NCI-H2171 treated with DMSO at 0.1 percent for 48 hours (cell line): ENCODE data around the gene MTMR2.

Experiments
- DNase-seq: peaks from one replicate; lab custom pipeline; 2025; lab: John Stamatoyannopoulos, UW

MTMR2 gene

DNA sequence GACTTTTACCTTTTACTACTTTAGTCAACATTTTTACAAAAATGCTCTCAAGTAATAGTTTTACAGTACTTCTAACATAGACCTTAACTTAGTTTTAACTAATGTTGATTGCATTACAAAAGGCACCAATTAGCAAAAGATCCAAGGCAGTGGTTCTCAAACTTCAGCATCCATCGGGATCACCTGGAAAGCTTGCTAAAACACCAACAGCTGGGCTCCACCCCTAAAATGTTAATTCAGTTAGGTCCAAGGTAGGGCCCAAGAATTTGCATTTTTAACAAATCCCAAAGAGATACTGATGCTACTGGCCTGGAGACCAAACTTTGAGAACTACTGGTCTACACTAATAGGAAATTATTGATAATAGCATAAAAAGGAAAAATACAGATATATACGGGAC is 5.9 kb downstream of the MTMR2 start:
- DNase-seq: no peak

DNA sequence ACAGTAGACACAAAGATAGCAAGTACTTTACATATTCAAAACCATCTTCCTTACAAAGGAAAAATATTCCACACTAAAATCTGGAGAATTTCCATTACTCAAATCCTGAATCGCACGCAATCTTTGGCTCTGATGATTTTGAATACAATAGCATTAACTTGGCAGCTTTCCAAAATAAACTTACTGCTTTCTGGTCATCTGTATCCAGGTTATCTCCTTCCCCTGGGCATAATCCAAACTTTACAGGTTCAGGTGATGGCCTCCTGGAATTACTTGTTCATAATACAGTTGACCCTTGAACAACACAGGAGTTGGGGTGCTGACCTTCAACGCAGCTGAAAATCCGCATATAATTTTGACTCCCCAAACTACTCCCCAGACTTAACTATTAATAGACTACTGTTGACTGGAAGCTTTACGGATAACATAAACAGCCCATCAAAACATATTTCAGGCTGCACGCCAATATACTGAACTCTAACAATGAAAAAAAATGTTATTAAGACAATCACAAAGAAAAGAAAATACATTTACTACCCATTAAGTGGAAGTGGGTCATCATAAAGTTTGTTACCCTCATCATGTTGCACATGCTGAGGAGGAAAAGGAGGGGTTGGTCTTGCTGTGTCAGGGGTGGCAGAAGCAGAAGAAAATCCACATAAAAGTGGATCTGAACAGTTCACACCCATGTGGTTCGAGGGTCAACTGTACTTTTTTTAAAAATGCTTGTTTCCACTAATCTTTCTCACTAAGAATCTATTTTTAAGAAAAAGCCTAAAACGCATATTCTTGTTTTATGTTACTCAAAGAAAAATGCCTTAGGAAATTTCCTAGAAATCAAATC is 6.5 kb downstream of the MTMR2 start:
- no peak for DNase-seq

DNA sequence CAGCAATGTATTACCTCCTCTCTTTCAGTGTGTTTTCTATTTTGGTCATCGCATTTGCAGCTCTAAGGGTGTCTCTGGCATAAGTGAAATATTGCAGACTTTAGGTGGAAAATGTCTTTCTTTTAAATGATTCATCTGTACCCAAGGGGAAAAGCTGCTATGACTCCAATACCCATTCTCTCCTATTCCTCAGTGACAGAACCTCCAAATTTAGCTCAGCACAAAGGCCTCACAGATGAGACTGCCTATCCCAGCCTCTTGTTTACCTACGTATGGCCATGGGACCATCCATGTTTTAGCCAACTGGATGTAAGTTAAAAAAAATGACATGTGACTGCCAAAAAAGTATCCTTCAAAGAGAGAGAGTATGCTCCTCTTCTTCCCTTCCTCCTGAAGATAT is 7.9 kb downstream of the MTMR2 start:
- no peak for DNase-seq

DNA sequence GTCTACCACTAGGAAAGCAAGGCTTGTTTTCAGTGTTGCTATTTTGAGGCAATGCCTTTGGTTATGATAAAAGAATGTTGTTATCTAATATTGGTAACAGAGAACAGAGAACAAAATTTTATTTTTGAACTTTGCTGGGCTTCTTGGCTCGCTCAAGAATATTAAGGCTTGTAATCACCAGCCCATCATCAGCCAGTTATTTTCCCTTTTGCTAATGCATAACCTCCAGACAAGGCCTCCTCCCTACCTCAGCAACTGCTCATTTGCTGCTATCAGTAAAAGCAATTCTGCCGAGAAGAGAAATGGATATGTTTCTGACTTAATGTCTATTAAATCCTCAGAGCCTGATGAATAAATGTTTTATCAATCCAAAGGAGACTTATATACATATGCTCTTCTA is 8.9 kb downstream of the MTMR2 start:
- no peak for DNase-seq

DNA sequence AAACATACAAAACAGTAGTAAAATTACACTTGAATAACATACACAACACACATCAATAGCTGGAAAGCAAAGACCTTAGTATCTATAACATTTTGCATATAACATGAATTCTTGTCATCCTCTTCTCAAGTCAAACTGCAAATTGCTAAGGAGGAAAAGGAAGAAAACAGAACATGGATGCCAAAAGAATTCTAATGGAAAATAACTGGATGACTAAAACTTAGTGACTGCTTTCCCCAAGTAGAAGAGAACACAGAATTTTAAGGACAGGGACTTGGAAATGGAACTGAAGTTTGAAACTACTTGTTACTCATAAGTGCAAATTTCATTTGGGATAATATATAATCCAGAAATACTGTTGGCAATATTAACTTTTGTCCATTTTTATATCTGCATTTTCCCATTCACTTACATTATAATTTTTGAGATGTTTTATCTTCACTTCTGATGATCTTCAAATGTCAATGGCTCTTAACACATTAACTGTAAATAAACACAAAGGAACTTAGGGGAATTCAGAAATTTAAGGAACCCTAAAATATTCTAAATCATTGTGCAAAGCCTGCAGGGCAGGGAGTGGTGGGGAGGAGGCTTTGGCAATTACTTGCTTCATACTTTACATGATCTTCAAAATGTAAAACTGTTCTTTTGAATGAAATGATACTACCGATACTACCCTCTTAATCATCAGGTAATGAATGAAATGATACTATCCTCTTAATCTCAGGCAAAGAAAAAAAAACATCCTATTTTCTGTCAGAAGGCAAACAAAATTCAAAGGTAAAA is 9.9 kb downstream of the MTMR2 start:
- no peak for DNase-seq

DNA sequence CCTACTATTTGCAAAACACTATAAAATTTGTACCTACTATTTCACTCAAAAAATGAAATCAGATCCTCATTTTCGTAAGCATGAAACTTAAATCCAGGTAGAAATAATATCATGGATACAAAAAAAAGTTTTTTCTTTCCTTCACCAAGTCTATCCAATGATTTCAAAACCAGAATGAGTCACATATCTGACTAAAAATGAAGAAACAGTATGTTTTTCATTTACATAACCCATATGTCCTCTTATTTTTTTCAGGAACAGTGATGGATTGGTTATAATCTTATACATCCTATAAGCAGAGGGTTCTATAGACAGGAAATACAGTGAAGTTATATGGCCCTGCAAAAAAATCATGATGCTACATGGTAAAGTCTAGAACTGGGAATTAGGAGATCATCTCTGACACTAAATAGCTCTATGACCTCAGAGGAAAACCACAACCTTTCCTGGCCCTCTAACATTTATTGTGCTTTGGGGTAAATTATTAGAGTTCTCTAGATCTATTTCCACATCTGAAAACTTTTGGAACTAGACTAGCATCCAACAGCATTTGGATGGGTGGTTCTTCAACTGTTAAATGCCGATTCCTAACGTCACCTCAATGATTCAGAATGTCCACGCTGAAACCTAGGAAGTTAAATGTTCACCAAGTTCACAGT is 10.9 kb downstream of the MTMR2 start:
- no peak for DNase-seq

DNA sequence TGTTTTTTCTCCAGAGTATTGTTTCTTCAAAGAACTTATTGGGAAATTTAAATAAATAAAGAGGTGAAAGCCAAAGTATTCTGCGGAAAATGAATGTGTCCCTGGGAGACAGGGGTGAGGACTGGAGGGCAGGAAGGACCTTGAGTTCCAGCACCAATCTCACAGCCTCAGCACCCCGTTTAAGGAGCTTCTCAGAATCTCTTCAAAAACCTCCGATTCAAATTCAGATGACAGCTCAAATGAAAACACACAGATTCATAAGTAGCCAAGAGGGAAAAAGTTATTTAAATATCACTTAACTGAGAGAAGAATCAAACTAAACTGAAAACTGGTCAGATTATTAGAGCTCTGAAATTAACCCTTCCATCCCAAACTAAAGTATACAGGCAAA is 12.5 kb downstream of the MTMR2 start:
- no peak for DNase-seq

DNA sequence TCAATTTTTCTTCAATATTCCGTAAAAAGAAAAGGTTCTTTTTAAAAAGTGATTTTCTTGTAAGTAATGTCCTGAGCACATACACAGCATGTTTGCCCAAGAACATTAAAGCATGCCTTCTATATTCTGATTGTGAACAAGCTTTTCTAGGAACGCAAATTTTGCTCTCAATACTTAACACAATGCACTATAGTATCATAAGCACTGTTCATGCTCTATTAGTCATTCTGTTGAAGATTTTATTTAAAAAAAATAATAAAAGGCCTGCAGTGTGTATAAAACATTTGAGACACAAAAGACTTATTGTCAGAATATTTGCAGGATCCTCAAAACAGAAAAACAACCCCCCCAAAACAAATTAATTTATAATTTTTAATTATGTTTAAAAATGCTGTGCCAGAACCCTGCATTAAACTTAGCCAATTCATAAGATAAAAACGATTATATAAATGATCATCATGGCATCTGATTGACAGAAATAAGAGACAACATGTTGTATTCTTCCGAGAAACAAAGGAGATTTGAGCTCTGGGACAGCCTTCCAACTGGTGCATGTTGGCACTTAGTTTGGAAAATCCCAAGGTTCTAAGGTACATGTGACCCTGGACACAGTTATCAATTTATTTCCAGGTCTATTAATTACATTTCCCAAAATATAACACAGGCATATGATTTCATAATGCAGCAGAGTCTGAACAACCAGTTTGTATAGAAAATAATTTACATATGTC is 13.1 kb downstream of the MTMR2 start:
- DNase-seq: no peak

DNA sequence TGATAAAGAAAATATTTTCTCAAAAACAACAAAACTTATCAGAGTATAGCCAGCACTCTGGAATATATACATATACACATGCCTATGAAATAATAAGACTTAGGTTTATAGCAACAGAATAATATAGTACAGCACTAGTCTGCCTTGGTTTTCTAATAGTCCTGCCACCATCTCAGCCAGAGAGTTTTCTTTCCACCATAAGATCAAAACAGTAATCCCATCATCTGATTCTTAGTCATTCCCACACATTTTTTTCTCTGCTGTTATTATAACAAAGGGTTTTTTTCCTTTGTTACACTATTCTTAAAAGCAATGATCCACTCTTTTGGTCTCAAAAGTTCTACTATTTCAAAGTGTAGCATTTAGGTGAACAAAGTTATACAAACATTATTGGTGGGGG is 15.1 kb downstream of the MTMR2 start:
- no peak for DNase-seq

DNA sequence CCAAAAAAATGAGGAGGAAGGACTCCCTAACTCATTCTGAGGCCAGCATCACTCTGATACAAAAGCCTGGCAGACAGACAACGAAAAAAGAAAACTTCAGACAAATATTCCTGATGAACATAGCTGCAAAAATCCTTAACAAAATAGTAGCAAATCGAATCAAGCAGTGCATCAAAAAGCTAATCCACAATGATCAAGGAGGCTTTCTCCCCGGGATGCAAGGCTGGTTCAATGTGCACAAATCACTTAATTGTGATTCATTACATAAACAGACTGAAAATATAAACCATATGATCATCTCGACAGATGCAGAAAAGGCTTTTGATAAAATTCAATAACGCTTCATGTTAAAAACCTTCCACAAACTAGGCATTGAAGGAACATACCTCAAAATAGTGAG is 16.4 kb downstream of the MTMR2 start:
- no peak for DNase-seq

DNA sequence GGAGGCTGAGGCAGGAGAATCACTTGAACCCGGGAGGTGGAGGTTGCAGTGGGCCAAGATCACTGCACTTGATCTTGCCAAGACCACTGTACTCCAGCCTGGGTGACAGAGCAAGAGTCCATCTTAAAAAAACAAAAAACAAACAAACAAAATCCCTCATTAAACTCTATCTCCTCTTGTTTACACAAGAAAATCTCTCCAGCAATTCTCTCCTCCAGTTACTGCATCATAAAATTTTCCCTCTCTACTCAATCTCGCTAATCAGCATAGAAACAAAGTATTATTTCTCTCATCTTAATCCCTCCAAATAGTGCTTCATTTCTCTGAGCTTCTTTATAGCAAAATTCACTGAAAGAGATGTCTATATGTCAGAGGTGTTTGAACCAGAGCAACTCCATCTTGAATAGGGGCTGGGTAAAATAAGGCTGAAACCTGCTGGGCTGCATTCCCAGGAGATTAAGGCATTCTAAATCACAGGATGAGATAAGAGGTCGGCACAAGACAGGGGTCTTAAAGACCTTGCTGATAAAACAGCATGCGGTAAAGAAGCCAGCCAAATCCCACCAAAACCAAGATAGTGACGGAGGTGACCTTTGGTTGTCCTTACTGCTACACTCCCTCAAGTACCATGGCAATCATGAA is 19.8 kb downstream of the MTMR2 start:
- DNase-seq: no peak

DNA sequence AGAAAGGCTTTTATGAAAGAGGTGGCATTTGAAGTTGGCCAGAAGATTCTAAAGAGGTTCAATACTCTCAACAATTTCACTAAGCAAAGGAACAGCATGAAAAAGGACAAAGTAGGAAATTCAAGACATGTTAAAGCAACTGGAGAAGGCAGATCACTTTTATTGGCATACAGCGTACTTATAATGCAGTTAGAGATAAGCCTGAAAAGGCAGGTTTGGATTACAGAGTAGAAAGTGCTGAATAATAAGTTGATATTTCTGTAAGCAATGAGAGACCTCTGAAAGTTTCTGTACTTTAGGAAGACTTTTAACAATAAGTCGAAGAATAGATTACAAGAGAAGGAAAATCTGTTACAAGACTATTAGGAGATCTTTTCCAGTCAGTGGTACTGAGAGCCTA is 25.1 kb downstream of the MTMR2 start:
- DNase-seq: no peak

DNA sequence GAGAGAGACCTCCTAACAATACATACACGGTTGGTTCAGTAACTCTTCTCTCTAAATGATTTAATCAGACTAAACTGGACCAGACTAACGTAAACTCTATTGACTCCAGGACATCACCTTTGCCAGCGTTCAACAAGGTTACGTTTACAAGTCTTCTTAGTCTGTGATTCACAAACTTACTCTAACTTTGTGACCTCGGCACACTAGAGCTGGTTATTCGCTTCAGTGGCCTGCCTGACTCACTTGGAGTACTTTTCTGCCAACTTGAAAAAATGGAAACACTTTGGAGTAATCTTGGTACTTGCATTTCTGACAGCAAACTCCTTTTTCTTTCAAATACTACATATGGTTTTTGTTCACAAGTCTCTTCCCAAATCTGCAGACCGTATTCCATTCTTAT is 26.2 kb downstream of the MTMR2 start:
- no peak for DNase-seq

DNA sequence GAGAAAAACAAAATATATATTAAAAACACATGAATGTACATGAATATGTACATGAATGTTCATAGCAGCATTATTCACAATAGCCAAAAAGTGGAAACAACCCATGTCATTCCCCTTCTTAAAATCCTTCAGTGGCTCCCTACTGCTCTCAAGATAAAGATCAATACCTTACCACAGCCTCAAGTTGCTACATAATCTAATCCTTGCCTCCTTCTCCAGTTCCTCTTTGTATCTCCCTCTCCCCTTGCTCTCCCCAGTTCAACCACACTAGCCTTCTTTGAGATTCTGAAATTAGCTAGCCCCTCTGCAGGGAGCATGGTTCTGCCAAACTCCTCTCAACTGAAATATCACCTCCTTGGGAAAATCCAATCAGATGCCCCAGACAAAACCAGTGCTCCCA is 28.1 kb downstream of the MTMR2 start:
- DNase-seq: no peak

DNA sequence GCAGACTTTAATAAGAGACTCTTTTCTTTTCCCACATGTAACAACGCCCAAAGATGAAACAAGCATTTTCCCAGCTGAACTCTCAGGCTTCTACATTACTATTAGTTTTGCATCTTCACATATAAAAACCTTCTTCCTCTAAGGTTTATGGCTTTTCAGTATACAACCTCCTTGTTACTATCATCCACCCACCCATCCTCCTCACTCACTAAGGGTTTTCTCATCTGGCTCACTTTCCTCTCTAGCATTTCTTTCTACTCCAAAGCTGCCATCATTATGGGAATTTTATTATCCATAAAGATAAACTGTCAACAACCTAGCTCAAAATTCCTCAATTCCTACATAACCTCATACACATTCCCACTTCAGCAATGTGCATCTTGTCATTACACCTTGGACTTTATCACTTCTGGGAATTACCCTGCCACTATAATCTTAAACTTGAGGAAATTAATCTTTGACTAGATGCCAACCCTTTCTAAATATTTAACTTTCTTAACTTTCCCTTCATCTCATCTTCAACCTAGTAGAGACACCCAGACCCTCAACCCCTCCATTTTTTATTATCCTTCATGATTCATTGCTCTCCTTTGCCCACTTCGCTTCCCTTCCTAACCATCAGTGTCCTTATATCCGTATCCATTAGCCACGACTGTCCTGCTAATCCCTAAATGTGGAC is 30.9 kb downstream of the MTMR2 start:
- DNase-seq: no peak

DNA sequence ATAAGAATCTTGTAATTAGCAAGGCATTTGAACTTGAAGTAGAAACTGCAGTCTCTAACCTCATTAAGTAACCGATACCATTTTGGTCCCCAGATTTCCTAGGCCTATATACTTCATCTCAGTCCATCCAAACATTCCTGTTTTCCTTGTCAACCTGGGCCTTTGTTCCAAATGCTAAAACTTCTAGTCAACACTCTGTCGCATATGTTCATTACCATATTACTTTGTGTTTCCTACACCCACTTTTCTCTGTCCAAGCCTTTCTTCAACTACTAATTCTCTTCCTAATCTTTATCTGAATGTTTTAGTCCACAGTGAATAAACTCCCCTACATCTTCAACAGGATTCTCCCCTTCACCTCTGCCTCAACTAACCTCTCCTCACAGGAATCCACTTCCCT is 31.4 kb downstream of the MTMR2 start:
- DNase-seq: no peak

DNA sequence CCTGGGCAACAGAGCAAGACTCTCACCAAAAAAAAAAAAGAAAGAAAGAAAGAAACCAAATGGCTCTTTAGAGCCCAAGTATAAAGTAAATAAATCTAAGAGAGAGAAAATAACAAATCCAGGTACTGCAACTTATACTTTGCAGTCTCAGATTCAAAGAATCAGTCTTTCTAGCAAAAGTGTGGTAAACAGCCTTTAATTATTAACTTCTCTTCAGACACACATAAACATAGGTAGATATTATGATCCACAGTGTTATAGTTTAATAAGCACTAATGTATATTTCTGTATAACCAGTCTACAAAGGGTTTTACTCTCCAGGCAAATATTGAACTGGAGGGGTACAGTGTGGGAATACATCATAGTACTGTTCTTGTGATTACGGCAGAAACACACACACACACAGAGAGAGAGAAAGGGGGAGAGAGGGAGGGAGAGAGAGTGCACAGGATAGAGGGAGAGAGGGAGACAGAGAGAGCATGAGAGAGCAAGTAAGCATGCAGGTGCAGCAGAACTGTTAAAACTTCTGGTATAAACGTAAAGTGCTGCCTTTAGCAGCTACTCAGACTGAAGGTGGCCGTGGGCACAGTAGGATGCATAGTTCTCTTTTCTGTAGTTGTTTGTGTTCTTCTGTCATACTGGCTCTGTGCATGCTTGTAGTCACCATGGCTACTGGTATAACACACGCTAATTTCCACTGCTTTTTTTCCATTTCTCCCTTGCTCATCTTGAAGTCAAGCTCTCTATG is 32.3 kb downstream of the MTMR2 start:
- no peak for DNase-seq

DNA sequence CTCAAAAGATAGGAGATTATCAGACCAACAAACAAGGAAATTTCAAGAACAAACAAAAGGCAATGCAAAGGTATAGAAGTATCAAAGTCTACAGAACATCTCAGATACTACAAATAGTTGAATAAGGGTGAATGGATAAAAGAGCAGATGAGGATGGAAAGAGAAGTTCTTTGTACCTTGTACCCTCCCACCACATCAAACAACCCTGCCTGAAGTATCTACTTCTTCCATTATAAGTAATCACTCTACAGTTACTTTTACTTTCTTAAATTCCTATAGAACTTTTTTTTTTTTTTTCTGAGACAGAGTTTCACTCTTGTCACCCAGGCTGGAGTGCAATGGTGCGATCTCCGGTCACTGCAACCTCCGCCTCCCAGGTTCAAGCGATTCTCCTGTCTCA is 35.1 kb downstream of the MTMR2 start:
- DNase-seq: no peak

DNA sequence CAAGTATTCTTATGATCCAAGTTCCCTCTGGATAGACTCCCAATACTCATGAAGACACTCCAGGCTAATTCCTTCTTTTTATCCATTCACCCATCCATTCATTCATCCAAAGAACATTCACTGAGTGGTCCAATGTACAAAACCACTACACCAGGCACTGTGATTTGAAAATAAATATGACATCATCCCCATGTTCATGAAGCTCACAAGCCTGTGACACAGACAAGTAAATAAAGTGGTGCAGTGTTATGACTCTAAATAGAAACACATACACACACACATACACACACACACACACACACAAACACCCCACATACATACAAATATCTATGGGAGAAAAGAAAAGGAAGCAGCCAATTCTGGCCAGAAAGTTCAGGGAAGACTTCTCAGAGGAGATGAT is 35.5 kb downstream of the MTMR2 start:
- no peak for DNase-seq

DNA sequence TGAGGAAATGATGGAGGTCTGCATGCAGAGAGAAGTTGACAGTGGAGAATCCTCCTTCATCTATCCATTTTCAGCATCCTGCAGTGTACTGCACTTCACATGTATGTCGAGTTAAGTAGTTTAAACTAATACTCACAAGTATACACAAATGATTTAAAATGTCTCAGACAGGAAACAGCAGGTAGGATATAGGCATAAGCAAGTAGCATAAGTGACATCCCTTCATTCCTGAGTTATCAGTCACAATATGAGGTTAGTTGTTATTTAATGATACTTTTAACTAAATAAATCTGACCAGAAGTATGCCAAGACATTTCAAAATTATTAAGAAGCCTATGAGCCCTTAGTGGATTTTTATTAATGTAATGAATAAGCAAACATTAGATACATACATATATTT is 37.4 kb downstream of the MTMR2 start:
- no peak for DNase-seq

DNA sequence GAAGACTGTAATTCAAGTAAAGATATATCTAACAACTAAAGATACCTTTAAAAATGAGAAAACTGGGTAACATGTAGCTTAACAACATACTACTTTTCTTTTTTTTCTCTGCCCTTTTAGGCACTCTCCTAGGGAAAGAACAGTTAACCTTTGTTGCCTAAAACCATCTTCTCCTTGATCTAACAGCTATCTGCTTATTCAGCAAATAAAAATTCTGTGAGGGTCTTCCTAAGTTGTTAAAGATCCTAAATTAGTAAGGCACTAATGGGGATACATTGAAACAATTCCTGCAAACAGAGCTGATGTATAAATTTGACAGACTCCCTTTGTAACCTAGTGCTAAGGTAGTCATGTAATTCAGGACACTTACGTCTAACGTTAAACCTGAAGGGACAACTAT is 39.1 kb downstream of the MTMR2 start:
- DNase-seq: no peak
